Putamen (tissue), 1 donor: ENCODE results near the gene HESX1.

ENCODE experiments used
- DNase-seq: peaks from one replicate; pipeline ENCODE4 v3.0.0-alpha.2; 2016; ENCODE audit warnings: low spot score

The HESX1 gene

DNA sequence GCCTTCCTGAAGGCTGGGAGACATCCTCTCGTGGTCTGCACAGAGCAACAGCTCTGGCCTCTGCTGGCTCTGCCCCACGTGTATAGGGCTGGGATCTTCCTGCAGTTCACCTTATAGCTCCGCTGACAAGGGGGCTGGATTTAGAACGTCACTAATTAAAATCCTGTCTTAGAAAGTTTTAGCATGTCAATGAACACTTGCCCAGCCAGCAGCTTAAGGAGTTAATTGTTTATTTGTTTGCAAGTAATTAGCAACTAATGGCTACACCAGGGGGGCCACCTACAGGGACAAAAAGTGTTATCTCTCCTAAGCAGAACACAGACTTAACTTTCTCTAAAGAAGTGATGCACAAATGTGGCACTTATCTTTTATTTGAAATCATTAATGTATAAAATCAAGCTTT is at the start of gene HESX1:
TSS of gene HESX1 (minus strand) at position 84 of the 403 bp plus-strand sequence. CDS start at position 24, 60 bp downstream.
- no peak for DNase-seq

GRCh38 chr3:57244946-57245345 is 45.2 kb upstream of the HESX1 start:
- no peak for DNase-seq

- DNase-seq, result no peak
Measured at GRCh38 chr3:57234613-57235575, 35.1 kb upstream of the HESX1 start.

DNA sequence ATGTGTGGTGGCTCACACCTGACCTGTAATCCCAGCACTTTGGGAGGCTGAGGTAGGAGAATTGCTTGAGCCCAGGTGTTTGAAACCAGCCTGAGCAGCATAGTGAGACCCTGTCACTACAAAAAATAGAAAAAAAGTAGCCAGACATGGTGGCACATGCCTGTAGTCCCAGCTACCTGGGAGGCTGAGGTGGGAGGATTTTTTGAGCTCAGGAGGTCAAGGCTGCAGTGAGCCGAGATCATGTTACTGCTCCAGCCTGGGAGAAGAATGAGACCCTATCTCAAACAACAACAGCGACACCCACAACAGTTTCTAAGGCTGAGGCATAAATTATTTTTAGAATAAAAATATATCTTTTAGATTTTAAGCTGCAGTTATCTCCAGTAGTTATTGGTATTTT is 34.0 kb upstream of the HESX1 start:
- no peak for DNase-seq

GRCh38 chr3:57230006-57230405 is 30.2 kb upstream of the HESX1 start:
- no peak for DNase-seq

- peak; percentile 55 for DNase-seq
Measured at GRCh38 chr3:57227930-57228751, 28.4 kb upstream of the HESX1 start.

GRCh38 chr3:57227204-57227929 is 27.6 kb upstream of the HESX1 start, which contains the start of gene APPL1:
APPL1 (plus strand) TSS chr3:57227729; CDS start chr3:57227884, 155 bp downstream.
- peak; percentile 94 for DNase-seq

- no peak for DNase-seq
Measured at GRCh38 chr3:57226176-57226575, 26.4 kb upstream of the HESX1 start.

- no peak for DNase-seq
Measured at GRCh38 chr3:57224856-57225255, 25.1 kb upstream of the HESX1 start.

- no peak for DNase-seq
Measured at GRCh38 chr3:57221883-57222282, 22.1 kb upstream of the HESX1 start.

GRCh38 chr3:57206423-57206822 is 6.6 kb upstream of the HESX1 start:
- DNase-seq, result no peak

DNA sequence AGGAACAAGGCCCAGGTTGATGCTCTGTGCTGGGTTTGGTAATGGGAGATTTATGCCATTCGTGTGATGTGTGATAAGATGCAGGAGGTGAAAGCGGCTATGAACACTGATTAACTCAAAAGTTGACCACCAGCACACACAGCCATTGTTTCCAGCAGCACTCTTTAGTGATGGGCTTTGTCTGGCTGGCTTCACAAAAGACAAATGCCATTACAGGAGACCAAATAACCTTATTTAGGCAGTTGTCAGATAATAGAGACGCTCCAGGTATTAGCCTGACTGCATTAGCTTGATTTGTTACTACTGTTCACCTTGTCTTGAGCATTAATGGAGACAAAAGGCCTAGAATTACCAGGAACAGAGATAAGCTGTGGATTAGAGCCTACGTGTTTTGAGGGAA is 5.1 kb downstream of the HESX1 start:
- DNase-seq, result no peak

GRCh38 chr3:57192028-57192427 is 7.8 kb downstream of the HESX1 start:
- no peak for DNase-seq

DNA sequence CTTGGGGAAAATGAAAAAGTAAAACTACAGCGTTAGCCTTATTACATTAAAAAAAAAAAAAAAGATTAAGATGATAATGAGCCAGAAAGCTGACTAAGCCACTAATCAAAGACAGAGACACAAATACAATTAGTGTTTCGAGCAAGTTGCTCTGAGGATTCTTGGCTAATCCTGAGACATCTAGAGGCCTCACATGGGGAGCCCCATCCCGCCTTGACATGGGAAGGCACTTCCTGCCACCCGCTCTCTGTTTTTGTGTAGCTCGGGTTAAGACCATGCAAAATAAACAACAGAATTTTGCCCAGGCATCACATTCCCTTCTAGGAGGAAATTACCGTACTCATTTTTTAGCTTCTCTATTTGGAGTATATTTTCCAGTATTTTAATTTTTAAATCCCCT is 15.3 kb downstream of the HESX1 start:
- DNase-seq, result no peak

DNA sequence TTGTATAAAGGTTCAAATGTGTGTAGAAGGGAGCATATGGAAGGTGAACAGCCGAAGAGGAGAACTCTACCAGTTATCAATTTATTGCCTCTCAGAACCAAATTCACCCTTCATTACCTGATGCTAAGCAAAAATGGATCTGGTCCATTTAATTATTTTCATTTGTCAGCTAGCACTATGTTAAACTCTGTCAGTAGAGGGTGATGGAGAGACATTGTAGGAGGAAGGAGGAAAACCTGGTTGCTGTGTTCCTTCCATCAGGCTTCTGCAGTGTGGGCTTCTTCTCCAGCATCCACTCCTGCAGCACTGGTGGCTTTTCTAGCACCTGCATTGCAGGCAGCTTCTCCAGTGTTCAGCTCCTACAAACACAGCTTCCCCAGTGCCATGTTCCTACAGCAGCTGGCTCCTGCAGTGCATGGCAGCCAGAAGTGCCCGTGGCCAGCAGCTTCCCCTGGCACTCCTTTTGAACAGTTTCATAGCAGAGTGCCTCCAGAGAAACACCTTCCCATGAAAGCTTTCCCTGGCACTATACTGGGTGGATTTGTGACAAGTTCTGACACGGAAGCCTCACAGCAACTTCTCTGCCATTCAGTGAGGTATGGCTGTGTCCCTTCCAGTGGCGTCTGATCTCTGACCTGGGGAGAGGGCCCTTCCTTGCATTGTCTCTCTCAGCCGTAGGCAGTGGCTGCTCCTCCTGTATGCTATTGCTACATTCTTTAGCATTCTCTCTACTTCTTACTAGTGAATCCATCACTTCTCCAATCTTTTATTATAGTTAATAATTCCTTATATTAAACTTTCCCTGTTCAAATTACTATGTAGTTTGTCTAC is 20.0 kb downstream of the HESX1 start:
- no peak for DNase-seq

DNA sequence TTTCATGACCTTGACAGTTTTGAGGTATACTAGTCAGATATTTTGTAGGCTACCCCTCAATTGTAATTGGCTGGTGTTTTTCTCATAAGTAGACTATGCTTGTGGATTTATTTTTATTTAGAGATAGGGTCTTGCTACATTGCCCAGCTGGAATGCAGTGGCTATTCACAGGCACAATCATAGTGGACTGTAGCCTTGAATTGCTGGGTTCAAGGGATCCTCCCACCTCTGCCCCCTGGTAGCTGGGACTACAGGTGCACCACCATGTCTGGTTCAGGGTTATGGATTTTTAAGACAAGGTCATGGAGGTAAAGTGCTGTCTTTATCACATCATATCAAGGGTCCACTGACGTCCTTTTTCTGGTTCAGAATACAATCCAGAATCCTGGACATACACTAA is 23.7 kb downstream of the HESX1 start:
- no peak for DNase-seq

GRCh38 chr3:57173687-57174086 is 26.1 kb downstream of the HESX1 start:
- no peak for DNase-seq

DNA sequence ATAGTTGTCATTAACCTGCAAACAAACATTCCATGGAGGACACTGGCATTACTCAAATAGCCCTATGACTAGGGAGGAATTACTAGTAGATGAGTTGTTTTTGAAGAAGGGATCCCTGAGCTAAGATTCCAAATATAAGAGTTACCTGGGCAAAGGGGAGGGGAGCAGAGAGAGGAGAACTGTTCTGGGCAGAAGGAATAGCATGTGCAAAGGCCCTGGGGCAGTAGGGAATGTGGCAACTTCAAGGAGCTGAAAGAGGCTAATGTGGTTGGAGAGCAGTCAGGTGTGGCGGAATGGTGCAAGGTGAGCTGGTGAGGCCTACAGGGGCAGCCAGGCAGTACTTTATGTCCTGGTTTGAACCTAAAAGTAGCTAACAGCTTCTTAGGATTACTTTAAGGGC is 28.8 kb downstream of the HESX1 start:
- DNase-seq, result no peak

- peak; percentile 47 for DNase-seq
Measured at GRCh38 chr3:57169872-57170623, 29.7 kb downstream of the HESX1 start.

DNA sequence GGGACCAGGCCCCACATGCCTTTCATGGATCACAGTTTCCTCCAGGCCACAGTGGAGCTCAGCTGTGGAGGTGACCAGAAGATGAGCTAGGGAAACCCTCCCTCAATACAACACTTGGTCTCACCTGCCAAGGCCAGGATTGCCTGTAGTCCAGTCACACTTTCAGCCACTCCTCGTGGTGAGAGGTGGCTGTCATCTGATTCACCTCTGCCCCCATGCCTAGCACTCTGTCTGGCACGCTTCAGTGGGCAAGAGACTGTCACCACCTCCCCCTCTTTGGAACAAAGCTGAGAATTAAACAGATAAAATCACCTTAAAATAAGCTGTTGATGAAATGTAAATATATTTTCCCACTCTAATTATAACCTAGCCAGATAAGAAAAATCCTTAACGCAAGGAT is 30.7 kb downstream of the HESX1 start:
- DNase-seq, result no peak
